HepG2 (cell line): ENCODE results near the gene TSPAN32.

Source experiments
- CREM ChIP-seq, 2 experiments: sonication (generic) in 1 of 2; formaldehyde crosslinking in 1 of 2; IDR thresholded peaks; 2 replicates each; pipeline versions ENCODE4 v1.4.0 to v1.6.1; 2016 to 2020; ENCODE audit warnings: antibody characterized with exemption in 1 of 2, mild to moderate bottlenecking in 1 of 2, missing genetic modification reagents in 1 of 2
- DDIT3 ChIP-seq: sonication (generic); formaldehyde crosslinking; IDR thresholded peaks from 2 replicates; pipeline ENCODE4 v1.4.0; 2020; ENCODE audit warnings: mild to moderate bottlenecking, missing genetic modification reagents
- FOXM1 ChIP-seq: sonication (generic); formaldehyde crosslinking; IDR thresholded peaks from 2 replicates; pipeline ENCODE4 v1.5.0; 2020; ENCODE audit warnings: missing genetic modification reagents
- MAF1 ChIP-seq: sonication (generic); formaldehyde crosslinking; IDR thresholded peaks from 2 replicates; pipeline ENCODE4 v1.5.0; 2020; ENCODE audit warnings: missing genetic modification reagents, borderline replicate concordance
- MAX ChIP-seq: IDR thresholded peaks from 2 replicates; pipeline ENCODE4 v1.6.1; 2012; ENCODE audit warnings: inconsistent platforms
- NBN ChIP-seq: fragments of 450-650 bp; conservative IDR thresholded peaks from 2 replicates; pipeline ENCODE4 v1.6.1; 2017
- NFE2L2 ChIP-seq: fragments of 150-350 bp; IDR thresholded peaks from 2 replicates; pipeline ENCODE4 v1.6.1; 2014; ENCODE audit warnings: low read length
- POLR2AphosphoS5 ChIP-seq: IDR thresholded peaks from 2 replicates; pipeline ENCODE4 v1.6.1; 2012; ENCODE audit warnings: low read depth, low read length
- SKI ChIP-seq: fragments of 450-650 bp; IDR thresholded peaks from one replicate; pipeline ENCODE4 v1.6.1; 2018; ENCODE audit warnings: mild to moderate bottlenecking; ENCODE audit not compliant: partially characterized antibody
- ZMYM2 ChIP-seq: sonication (generic); formaldehyde crosslinking; IDR thresholded peaks from 2 replicates; pipeline ENCODE4 v1.8.0; 2022; ENCODE audit warnings: mild to moderate bottlenecking, missing genetic modification reagents
- ZNF558 ChIP-seq: sonication (generic); formaldehyde crosslinking; IDR thresholded peaks from 2 replicates; pipeline ENCODE4 v1.9.0; 2022; ENCODE audit warnings: mild to moderate bottlenecking, missing genetic modification reagents, borderline replicate concordance
- TF ChIP-seq, protein P1 (sequence below): IDR thresholded peaks from 2 replicates; pipeline ENCODE4 v1.6.1; 2016; ENCODE audit warnings: missing compliant biosample characterization, missing genetic modification reagents, borderline replicate concordance
- TF ChIP-seq, protein P2 (sequence below): sonication (generic); formaldehyde crosslinking; IDR thresholded peaks from 2 replicates; pipeline ENCODE4 v1.4.0; 2020; ENCODE audit warnings: missing genetic modification reagents, borderline replicate concordance
- TF ChIP-seq, protein P3 (sequence below): sonication (generic); formaldehyde crosslinking; IDR thresholded peaks from 2 replicates; pipeline ENCODE4 v1.4.0; 2020; ENCODE audit warnings: missing genetic modification reagents

DNA sequence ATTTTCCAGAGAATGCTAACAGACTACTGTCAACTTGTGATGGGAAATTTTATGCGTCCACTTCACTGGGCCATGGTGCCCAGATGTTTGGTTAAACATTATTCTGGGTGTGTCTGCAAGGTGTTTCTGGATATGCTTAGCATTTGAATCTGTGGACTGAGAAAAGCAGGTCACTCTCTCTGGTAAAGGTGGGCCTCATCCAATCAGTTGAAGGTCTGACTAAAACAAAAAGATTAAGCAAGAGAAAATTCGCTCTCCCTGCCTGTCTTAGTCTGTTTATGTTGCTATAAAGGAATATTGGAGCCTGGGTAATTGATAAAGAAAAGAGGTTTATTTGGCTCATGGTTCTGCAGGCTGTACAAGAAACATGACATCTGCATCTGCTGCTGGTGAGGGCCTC is 43.2 kb downstream of the TSPAN32 start:
- TF ChIP-seq ZNF558 (CRISPR knock-in tag) (no peak), MAF1 (CRISPR knock-in tag) (no peak), DDIT3 (CRISPR knock-in tag) (no peak), POLR2AphosphoS5 (no peak), CREM (IDR thresholded peaks at IDR 0.05) (no peak), CREM (CRISPR knock-in tag; IDR thresholded peaks at IDR 0.05) (no peak), MAX (no peak), ZMYM2 (CRISPR knock-in tag) (no peak), FOXM1 (CRISPR knock-in tag) (no peak), NFE2L2 (no peak), SKI (no peak), NBN (no peak)
- TF ChIP-seq, protein P1, sequence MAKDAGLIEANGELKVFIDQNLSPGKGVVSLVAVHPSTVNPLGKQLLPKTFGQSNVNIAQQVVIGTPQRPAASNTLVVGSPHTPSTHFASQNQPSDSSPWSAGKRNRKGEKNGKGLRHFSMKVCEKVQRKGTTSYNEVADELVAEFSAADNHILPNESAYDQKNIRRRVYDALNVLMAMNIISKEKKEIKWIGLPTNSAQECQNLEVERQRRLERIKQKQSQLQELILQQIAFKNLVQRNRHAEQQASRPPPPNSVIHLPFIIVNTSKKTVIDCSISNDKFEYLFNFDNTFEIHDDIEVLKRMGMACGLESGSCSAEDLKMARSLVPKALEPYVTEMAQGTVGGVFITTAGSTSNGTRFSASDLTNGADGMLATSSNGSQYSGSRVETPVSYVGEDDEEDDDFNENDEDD (CRISPR knock-in tag): no peak
- TF ChIP-seq, protein P2, sequence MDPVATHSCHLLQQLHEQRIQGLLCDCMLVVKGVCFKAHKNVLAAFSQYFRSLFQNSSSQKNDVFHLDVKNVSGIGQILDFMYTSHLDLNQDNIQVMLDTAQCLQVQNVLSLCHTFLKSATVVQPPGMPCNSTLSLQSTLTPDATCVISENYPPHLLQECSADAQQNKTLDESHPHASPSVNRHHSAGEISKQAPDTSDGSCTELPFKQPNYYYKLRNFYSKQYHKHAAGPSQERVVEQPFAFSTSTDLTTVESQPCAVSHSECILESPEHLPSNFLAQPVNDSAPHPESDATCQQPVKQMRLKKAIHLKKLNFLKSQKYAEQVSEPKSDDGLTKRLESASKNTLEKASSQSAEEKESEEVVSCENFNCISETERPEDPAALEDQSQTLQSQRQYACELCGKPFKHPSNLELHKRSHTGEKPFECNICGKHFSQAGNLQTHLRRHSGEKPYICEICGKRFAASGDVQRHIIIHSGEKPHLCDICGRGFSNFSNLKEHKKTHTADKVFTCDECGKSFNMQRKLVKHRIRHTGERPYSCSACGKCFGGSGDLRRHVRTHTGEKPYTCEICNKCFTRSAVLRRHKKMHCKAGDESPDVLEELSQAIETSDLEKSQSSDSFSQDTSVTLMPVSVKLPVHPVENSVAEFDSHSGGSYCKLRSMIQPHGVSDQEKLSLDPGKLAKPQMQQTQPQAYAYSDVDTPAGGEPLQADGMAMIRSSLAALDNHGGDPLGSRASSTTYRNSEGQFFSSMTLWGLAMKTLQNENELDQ (CRISPR knock-in tag): no peak
- TF ChIP-seq, protein P3, sequence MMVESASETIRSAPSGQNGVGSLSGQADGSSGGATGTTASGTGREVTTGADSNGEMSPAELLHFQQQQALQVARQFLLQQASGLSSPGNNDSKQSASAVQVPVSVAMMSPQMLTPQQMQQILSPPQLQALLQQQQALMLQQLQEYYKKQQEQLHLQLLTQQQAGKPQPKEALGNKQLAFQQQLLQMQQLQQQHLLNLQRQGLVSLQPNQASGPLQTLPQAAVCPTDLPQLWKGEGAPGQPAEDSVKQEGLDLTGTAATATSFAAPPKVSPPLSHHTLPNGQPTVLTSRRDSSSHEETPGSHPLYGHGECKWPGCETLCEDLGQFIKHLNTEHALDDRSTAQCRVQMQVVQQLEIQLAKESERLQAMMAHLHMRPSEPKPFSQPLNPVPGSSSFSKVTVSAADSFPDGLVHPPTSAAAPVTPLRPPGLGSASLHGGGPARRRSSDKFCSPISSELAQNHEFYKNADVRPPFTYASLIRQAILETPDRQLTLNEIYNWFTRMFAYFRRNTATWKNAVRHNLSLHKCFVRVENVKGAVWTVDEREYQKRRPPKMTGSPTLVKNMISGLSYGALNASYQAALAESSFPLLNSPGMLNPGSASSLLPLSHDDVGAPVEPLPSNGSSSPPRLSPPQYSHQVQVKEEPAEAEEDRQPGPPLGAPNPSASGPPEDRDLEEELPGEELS: no peak
